GM19468 (cell line): ENCODE measurements around the gene GNRHR.
"Not testable (repeated sequence)": the region's sequence is repeated elsewhere in the genome, so short reads cannot be mapped to it uniquely, and the experiment has no call there.

Source experiments
- ATAC-seq: cut with Tn5 transposase; IDR thresholded peaks from one replicate; pipeline ENCODE4 v1.9.1; 2021; ENCODE audit warnings: mild to moderate bottlenecking, moderate library complexity, moderate number of reproducible peaks; ENCODE audit not compliant: unreplicated experiment; ENCODE audit errors: extremely low read depth

Gene GNRHR

DNA sequence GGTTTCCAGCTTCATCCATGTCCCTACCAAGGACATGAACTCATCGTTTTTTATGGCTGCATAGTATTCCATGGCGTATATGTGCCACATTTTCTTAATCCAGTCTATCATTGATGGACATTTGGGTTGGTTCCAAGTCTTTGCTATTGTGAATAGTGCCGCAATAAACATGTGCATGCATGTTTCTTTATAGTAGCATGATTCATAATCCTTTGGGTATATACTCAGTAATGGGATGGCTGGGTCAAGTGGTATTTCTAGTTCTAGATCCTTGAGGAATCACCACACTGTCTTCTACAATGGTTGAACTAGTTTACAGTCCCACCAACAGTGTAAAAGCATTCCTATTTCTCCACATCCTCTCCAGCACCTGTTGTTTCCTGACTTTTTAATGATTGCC, 23.7 kb downstream of the GNRHR start:
- not testable (repeated sequence) for ATAC-seq

- no peak for ATAC-seq
Observed at GRCh38 chr4:67727124-67727850, 26.9 kb downstream of the GNRHR start.

DNA sequence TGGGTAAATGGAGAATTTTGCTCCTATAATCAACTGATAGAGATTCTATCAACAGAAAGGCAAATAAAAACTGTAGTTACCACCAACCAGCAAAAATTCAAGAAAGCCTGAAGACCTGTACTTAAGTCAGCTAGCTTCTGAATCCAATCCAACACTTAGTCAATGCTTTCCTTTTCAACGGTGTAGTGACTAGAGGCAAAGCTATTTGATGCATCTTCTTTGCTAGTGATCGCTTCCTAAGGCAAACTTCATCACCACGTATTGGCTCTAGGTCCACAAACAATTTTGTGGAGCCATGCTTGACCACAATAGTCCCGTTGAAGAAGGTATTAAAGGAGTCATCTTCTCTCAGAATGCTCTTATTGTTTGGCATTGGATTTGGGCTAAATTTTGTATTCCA, 28.2 kb downstream of the GNRHR start:
- no peak for ATAC-seq

- ATAC-seq: no peak
Observed at GRCh38 chr4:67725132-67725531, 29.1 kb downstream of the GNRHR start.

- ATAC-seq: no peak
Observed at GRCh38 chr4:67723949-67724348, 30.2 kb downstream of the GNRHR start.

DNA sequence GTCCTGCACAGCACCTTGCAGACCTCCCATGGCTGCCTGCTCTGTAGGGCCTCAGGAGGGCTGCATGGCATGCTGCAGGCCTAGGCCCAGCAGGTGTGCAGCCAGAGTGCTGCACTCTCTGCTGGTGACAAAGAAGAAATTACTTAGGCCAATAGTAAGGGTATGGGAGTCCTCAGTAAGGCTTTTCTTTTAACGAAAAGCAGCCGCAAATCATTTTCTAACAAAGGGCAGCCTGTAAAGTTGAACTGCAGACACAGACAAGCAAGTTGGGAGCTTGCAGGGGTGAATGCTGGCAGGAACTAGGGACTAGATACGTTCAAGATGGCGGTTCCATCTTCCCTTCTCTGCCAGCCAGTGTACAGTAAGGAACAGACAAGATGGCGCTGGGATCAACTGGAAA, 30.8 kb downstream of the GNRHR start:
- no peak for ATAC-seq

DNA sequence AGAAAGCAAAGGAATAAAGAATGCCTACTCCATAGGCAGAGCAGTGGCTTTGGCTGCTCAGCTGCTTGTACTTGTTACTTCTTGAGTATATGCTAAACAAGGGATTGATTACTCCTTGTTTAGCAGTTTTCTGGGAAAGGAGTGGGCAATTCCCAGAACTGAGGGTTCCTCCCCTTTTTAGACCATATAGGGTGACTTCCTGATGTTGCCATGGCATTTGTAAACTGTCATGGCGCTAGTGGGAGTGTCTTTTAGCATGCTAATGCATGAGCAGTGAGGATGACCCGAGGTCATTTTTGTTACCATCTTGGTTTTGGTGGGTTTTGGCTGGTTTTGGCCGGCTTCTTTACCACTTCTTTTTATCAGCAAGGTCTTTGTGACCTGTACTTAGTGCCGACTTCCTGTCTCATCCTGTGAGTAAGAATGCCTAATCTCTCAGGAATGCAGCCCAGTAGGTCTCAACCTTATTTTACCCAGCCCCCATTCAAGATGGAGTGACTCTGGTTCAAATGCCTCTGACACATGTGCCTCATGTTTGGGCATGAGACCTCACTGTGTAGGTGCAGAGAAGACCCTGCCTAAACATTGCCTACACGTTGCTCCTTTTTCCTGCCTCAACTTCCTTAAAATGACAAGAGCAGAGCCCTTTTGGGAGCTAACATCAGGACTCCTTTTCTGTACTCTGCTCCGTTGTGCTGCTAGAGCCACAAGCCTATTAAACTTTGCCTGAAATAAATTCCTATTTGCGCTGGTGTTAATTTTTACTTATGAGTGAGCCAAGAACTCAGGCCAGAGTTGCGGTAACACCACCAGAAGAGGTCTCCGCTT, 32.2 kb downstream of the GNRHR start:
- ATAC-seq: no peak

DNA sequence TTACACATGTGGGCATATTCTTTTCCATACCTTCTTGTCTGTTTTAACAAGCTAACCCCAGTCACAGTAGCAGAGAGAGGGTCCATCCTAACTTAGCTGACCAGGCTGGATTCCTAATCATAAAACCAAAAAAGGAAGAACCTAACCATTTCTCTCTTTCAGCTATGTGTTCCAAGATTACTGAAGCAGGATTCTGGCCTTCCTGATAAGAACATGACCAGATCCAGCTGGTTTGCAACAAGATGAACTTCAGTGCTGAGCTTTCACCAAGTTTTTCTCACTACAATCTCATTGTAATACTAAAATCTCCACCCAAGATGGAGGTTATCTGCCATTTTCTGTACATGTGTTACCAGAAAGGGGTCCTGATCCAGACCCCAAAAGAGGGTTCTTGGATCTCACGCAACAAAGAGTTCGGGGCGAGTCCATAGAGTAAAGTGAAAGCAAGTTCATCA, 32.8 kb downstream of the GNRHR start:
- ATAC-seq: no peak

DNA sequence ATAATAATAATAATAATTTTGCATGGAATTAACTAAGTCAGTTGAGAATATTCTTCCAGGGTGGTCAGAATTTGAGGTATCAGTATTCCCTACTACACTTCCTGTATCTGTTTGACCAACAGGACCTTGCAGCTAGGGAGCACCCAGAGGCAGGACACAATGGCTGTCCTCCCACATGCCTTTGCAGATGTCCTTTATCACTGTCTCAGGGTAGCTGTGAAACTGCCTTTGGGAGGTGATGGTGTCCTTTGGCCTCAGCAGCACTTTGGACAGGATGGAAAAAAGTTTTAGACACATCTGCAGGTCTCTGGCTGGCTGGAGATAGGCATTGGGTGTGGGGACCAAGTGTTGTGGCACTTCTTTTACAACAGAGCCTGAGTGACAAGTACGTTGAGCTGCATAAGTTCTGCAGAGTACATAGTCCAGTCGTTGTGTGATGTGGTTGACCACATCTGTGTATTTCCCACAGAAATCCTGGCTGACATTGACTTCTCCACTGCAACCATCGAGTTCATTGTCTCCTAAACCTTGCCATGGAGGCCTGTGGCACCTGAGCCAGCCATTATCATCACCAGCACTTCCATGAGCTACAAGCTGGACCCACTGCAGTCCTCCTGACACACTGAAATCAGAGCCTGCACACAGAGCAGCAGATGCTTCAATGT, 34.1 kb downstream of the GNRHR start:
- no peak for ATAC-seq

DNA sequence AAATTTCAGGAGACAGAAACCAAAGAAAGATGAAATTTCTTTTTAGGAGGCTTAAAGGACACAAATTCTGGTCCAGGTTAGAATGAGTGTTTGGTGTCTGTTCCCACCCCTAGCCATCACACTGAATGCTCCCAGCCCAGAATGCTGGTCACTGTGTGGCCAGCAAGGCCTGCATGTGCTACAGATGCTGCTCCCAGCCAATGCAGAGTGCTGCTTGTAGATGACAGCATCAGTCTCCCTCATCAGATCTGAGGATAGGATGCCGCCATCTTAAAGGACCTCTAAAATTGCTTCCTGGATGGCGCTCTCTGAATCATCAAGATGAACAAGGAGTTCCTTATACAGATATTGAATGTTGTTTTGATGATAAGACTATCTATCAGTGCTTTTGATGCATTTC, 35.3 kb downstream of the GNRHR start:
- ATAC-seq: no peak

DNA sequence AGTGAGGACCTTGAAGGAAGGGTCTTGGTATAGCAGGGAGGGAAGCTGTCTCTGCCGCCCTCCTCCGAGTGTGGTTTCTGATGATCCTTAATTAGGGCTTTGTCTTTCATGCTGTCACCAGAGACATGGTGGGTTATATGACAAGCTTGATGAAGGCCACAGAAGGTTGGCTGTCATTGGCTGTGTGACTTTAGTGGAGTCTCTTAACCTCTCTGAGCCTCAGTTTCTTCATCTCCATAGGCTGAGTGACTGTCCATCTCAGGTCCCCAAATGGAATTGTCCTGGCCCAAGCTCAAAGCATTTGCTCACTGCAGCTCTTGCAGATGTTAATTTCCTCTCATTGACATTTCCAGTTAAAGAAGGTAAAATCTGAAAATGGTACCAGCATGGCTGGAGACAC, 36.6 kb downstream of the GNRHR start:
- ATAC-seq: no peak

- ATAC-seq: no peak
Observed at GRCh38 chr4:67714955-67715354, 39.2 kb downstream of the GNRHR start.

DNA sequence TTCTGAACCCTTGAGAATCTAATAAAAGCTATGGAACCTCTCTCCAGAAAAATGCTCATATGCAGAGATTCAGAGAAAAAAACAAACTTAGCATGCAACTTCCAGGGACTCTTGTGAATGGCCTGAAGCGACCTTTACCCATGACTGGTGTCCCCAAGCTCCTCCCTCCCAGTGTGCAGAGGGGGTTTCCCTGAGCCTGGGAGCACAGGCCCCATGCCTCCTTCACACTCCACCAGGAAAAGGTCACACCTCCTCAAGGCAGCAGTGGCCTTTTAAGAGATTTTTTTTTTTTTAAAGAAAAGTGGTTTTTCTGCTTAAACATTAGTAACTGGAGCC, 40.0 kb downstream of the GNRHR start:
- no peak for ATAC-seq

- ATAC-seq: no peak
Observed at GRCh38 chr4:67713529-67714247, 40.5 kb downstream of the GNRHR start.

DNA sequence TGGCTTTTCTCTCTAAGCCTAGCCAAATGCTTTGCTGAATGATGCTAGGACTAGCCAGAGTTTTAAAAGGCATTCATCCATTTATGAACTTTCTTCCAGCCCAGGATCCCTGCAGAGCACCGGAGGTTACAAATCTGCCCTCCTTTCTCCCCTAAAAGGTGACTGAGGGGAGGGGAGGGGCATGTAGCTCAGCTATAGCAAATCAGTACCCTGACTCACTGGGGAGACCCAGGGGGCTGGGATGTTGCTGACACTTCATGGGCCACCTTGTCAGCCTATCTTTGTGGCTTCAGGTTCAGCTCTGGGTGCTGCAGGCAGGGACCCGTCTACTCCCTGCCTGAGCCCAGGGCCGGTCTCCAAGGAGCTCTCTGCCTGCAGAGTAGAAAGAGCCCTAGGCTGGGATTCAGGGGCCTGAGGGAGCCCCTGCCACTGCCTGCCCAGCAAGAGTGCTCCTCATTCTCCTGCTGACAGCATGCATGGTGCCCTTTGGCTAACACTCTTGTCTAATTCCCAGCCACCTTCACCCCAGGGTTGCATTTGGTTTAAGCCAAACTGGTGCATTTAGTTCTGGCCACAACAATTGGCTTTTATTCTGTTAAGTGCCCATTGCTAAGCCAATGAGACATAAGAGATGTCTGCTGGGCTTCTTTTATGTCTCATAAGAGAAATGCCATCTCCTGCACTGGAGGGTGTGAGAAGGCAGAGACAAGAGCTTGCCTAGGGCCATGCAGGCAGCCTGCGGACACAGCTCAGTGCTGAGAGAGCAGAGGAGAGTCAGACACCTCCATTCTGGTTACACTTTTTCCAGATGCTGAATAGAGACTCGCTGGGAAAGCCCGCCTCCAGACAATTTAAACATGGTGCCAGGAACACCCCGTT, 41.3 kb downstream of the GNRHR start:
- no peak for ATAC-seq

GRCh38 chr4:67712000-67712625, 42.1 kb downstream of the GNRHR start:
- no peak for ATAC-seq

GRCh38 chr4:67706682-67707081, 47.5 kb downstream of the GNRHR start:
- ATAC-seq: not testable (repeated sequence)

DNA sequence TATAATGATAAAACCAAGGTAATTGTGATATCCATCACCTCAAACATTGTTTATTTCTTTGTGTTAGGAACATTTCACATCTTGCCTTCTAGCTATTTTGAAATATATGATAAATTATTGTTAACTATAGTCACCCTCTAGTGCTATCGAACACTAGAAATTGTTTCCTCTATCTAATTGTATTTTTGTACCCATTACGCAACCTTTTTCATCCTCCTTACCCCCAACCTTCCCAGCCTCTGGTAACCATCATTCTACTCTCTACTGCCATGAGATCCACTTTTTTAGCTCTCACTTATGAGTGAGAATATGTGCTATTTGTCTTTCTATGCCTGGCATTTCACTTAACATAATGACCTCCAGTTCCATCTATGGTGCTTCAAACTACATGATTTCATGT, 49.3 kb downstream of the GNRHR start:
- no peak for ATAC-seq

DNA sequence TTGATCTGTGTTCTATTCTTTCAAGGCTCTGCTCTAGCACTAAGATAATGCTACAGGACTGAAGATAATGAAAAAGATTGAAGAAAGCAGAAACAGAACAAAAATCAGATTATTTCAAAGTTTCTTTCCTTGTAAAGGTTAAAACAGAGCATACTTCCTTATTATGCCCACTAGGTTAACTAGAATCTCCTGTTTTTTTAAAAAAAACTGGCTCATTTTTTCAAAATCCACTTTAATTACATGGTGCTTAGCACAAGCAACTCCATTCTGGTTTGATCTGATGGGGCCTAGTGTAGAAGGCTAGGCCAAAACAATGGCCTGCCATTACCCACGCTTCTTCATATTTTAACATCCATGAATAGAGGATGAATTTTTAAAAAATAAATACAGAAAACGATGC, 52.0 kb downstream of the GNRHR start:
- no peak for ATAC-seq
